GM04504 (cell line): ENCODE measurements around the gene SCAMP1.
A peak's percentile ranks its signal among the peaks of the same experiment; 100 is the strongest.
"Not testable (repeated sequence)": the region's sequence is repeated elsewhere in the genome, so short reads cannot be mapped to it uniquely, and the experiment has no call there.

Experiments used
- DNase-seq: peaks from one replicate; pipeline ENCODE4 v3.0.0-alpha.2; 2012; ENCODE audit warnings: low read depth

Gene SCAMP1

GRCh38 chr5:78360924-78361630 is 660 bp downstream of the SCAMP1 start:
- no peak for DNase-seq

- DNase-seq: no peak
These were observed 1.2 kb downstream of the SCAMP1 start for GRCh38 chr5:78361631-78361993.

- DNase-seq: no peak
These were observed 1.8 kb downstream of the SCAMP1 start for GRCh38 chr5:78362220-78362619.

GRCh38 chr5:78364005-78364404 is 3.6 kb downstream of the SCAMP1 start:
- DNase-seq: no peak

GRCh38 chr5:78367318-78367991 is 7.0 kb downstream of the SCAMP1 start:
- no peak for DNase-seq

- no peak for DNase-seq
These were observed 9.3 kb downstream of the SCAMP1 start for GRCh38 chr5:78369680-78370079.

GRCh38 chr5:78373231-78373630 is 12.8 kb downstream of the SCAMP1 start:
- no peak for DNase-seq

GRCh38 chr5:78376315-78376714 is 15.9 kb downstream of the SCAMP1 start:
- no peak for DNase-seq

GRCh38 chr5:78377056-78377717 is 16.8 kb downstream of the SCAMP1 start:
- no peak for DNase-seq

GRCh38 chr5:78377718-78378105 is 17.3 kb downstream of the SCAMP1 start:
- no peak for DNase-seq

- DNase-seq: no peak
These were observed 27.2 kb downstream of the SCAMP1 start for GRCh38 chr5:78387468-78388153.

- DNase-seq: not testable (repeated sequence)
These were observed 30.9 kb downstream of the SCAMP1 start for GRCh38 chr5:78391357-78391756.

GRCh38 chr5:78397831-78398230 is 37.4 kb downstream of the SCAMP1 start:
- DNase-seq: no peak

- peak; percentile 32 for DNase-seq
These were observed 38.7 kb downstream of the SCAMP1 start for GRCh38 chr5:78399116-78399515.

- DNase-seq: no peak
These were observed 44.4 kb downstream of the SCAMP1 start for GRCh38 chr5:78404682-78405293.

- peak; percentile 23 for DNase-seq
These were observed 45.7 kb downstream of the SCAMP1 start for GRCh38 chr5:78405829-78406750.

- no peak for DNase-seq
These were observed 47.0 kb downstream of the SCAMP1 start for GRCh38 chr5:78407458-78407857.

GRCh38 chr5:78411586-78411985 is 51.2 kb downstream of the SCAMP1 start:
- DNase-seq: no peak

- DNase-seq: no peak
These were observed 56.4 kb downstream of the SCAMP1 start for GRCh38 chr5:78416677-78417425.

GRCh38 chr5:78419396-78419795 is 59.0 kb downstream of the SCAMP1 start:
- DNase-seq: no peak
